Measurements from ENCODE around the gene METTL26.

- TF ChIP-seq HDAC2 (IDR thresholded peaks at IDR 0.05; ENCODE audit: borderline replicate concordance in 1 of 2, low read depth in 2 of 2, low read length in 2 of 2) (no peak; a peak in 1 of 4 replicates), CTCF (IDR thresholded peaks at IDR 0.05; ENCODE audit: control extremely low read depth in 1 of 3, insufficient read depth in 1 of 3, low read depth in 1 of 3, low read length in 3 of 3) (no peak), RAD21 (IDR thresholded peaks at IDR 0.05 in 1 of 2, conservative IDR thresholded peaks at IDR 0.05 in 1 of 2; ENCODE audit: low read depth in 2 of 2, low read length in 2 of 2) (no peak), BRCA1 (IDR thresholded peaks at IDR 0.05; ENCODE audit: low read depth, low read length) (no peak), ASH2L (IDR thresholded peaks at IDR 0.05; ENCODE audit: low read length) (peak; percentile 40)
Observed at GRCh38 chr16:679814-680624, 43.9 kb upstream of the METTL26 start, which contains the start of gene STUB1.

Data from H1 (cell line).